Endothelial cell of umbilical vein (primary cell): ENCODE measurements around the gene NFATC4. TPM values are rescaled to one million over a fixed set of nuclear protein-coding genes. Genes with fewer than 3 reads are reported as not detected.

Source experiments
- BruUV-seq: library from RNA; stranded (reverse); fragments of 400-500 nt; replicated peaks from 2 replicates; lab custom pipeline; 2021; lab: Mats Ljungman, UMichigan
- CTCF ChIA-PET: fragments of 300-600, 350-600 bp; sonication (Branson Sonifier 250); formaldehyde crosslinking; loops from one replicate; lab custom pipeline; 2021; ENCODE audit warnings: antibody characterized with exemption, inconsistent platforms; lab: Charles Lee
- POLR2A ChIA-PET: fragments of 300-600, 350-600 bp; sonication (Branson Sonifier 250); formaldehyde crosslinking; loops from one replicate; lab custom pipeline; 2021; ENCODE audit warnings: antibody characterized with exemption, inconsistent platforms; lab: Charles Lee
- DNase-seq: peaks from one replicate; pipeline ENCODE4 v3.0.0-alpha.2; 2011; ENCODE audit warnings: low read depth, low spot score
- FAIRE-seq: peaks from 2 replicates; lab custom pipeline; 2011; peaks lifted over from hg19 to GRCh38; lab: Jason Lieb, UNC
- H2AFZ ChIP-seq: 2 replicates; pipeline ENCODE4 v1.6.0; 2012; ENCODE audit warnings: low read depth, low read length, control low read depth, inconsistent platforms
- H3K27ac ChIP-seq: 2 replicates; pipeline ENCODE4 v1.5.1; 2011; ENCODE audit warnings: low read depth, mild to moderate bottlenecking, control low read depth, low read length, moderate library complexity; ENCODE audit not compliant: insufficient read depth
- H3K27me3 ChIP-seq, 2 experiments: 2 replicates each; pipeline versions ENCODE4 v1.6.0 to v1.6.1; 2011; ENCODE audit warnings: low read length in 2 of 2, mixed read lengths in 1 of 2; ENCODE audit not compliant: control insufficient read depth in 2 of 2, insufficient read depth in 2 of 2
- H3K36me3 ChIP-seq, 2 experiments: 2 replicates in 1 of 2; 3 replicates in 1 of 2; pipeline ENCODE4 v1.5.1; 2011; ENCODE audit warnings: low read length in 2 of 2, mild to moderate bottlenecking in 1 of 2, moderate library complexity in 1 of 2; ENCODE audit not compliant: control insufficient read depth in 2 of 2, insufficient read depth in 2 of 2; ENCODE audit errors: extremely low read depth in 1 of 2
- H3K4me1 ChIP-seq: 3 replicates; pipeline ENCODE4 v1.5.1; 2011; ENCODE audit warnings: mild to moderate bottlenecking, low read length; ENCODE audit not compliant: control insufficient read depth, insufficient read depth; ENCODE audit errors: extremely low read depth
- H3K4me2 ChIP-seq: 2 replicates; pipeline ENCODE4 v1.6.1; 2011; ENCODE audit warnings: low read length, control low read depth, mixed read lengths; ENCODE audit not compliant: insufficient read depth
- H3K4me3 ChIP-seq, 3 experiments: fragments of 200-600 bp in 1 of 3; sonication (generic), shearing (Covaris generic) in 1 of 3; replicated peaks in 1 of 3; 2 replicates each; pipeline ENCODE4 v1.5.1; 2011 to 2016; ENCODE audit warnings: control low read depth in 3 of 3, low read length in 3 of 3, mild to moderate bottlenecking in 2 of 3, inconsistent platforms in 1 of 3, low read depth in 1 of 3, moderate library complexity in 1 of 3; ENCODE audit not compliant: insufficient read depth in 1 of 3
- H3K79me2 ChIP-seq: 2 replicates; pipeline ENCODE4 v1.6.0; 2012; ENCODE audit warnings: low read length, inconsistent platforms; ENCODE audit not compliant: control insufficient read depth, insufficient read depth
- H3K9ac ChIP-seq: replicated peaks from 2 replicates; pipeline ENCODE3; 2011; ENCODE audit warnings: low read length, control low read depth; ENCODE audit not compliant: insufficient read depth; ENCODE audit errors: extremely low read depth
- H3K9me1 ChIP-seq: replicated peaks from 3 replicates; pipeline ENCODE4 v1.6.0; 2011; ENCODE audit warnings: mild to moderate bottlenecking, low read length; ENCODE audit not compliant: control insufficient read depth, insufficient read depth; ENCODE audit errors: extremely low read depth
- H3K9me3 ChIP-seq: replicated peaks from 2 replicates; pipeline ENCODE4 v1.5.1; 2012; ENCODE audit warnings: low read length, inconsistent platforms; ENCODE audit not compliant: control insufficient read depth, insufficient read depth
- H4K20me1 ChIP-seq: replicated peaks from 2 replicates; pipeline ENCODE3; 2011; ENCODE audit warnings: mild to moderate bottlenecking, low read length; ENCODE audit not compliant: control insufficient read depth, insufficient read depth; ENCODE audit errors: extremely low read depth
- CTCF ChIP-seq, 2 donors: IDR thresholded peaks; 1 replicate in 1 of 2; 2 replicates in 1 of 2; pipeline ENCODE4 v1.5.1; 2011; ENCODE audit warnings: low read length in 2 of 2, mild to moderate bottlenecking in 2 of 2, moderate library complexity in 2 of 2, control low read depth in 1 of 2, inconsistent platforms in 1 of 2, low read depth in 1 of 2; ENCODE audit not compliant: insufficient read depth in 1 of 2; ENCODE audit errors: extremely low read depth in 1 of 2
- EZH2 ChIP-seq: IDR thresholded peaks from 2 replicates; pipeline ENCODE4 v1.6.1; 2012; ENCODE audit warnings: borderline replicate concordance, low read depth, mild to moderate bottlenecking, moderate library complexity, low read length, inconsistent platforms; ENCODE audit not compliant: severe bottlenecking
- FOS ChIP-seq: IDR thresholded peaks from 2 replicates; pipeline ENCODE4 v1.6.1; 2011; ENCODE audit warnings: mild to moderate bottlenecking, low read length, moderate library complexity, borderline replicate concordance; ENCODE audit not compliant: insufficient read depth
- JUN ChIP-seq: IDR thresholded peaks from 2 replicates; pipeline ENCODE4 v1.6.1; 2011; ENCODE audit warnings: borderline replicate concordance, low read depth; ENCODE audit not compliant: insufficient read length, insufficient read depth
- MAX ChIP-seq: IDR thresholded peaks from 2 replicates; pipeline ENCODE4 v1.6.1; 2011; ENCODE audit not compliant: insufficient read depth, insufficient read length
- MYC ChIP-seq: IDR thresholded peaks from one replicate; pipeline ENCODE4 v1.6.1; 2011; ENCODE audit warnings: mild to moderate bottlenecking, low read depth, low read length
- POLR2A ChIP-seq: IDR thresholded peaks from 2 replicates; pipeline ENCODE4 v1.6.1; 2012; ENCODE audit warnings: low read depth, mild to moderate bottlenecking, control low read depth, low read length
- POLR2AphosphoS5 ChIP-seq: IDR thresholded peaks from 2 replicates; pipeline ENCODE4 v1.6.1; 2012; ENCODE audit warnings: low read depth, mild to moderate bottlenecking, control low read depth, low read length, moderate library complexity; ENCODE audit not compliant: insufficient read depth
- dilution Hi-C: fragments of 300-500 bp; cut with MboI; formaldehyde crosslinking; loops from one replicate; pipeline ENCODE4 v1.15.0; 2019; ENCODE audit warnings: low sequenced_read_pairs; ENCODE audit not compliant: extremely low pct_ligation_motif_present
- intact Hi-C: fragments of 100-400 bp; cut with micrococcal nuclease; formaldehyde crosslinking; loops from one replicate; pipeline ENCODE4 v1.10.0; 2022
- polyA plus RNA-seq, 4 experiments: library from polyadenylated mRNA; depleted of rRNA in 3 of 4; stranded (reverse) in 3 of 4; unstranded in 1 of 4; fragments of >200 nt; gene quantifications; 2 replicates each; pipeline versions ENCODE4 v1.2.1 to v1.2.3, GENCODE V29; 2011 to 2012; ENCODE audit warnings: missing spikeins in 1 of 4
- total RNA-seq: library from RNA; stranded (reverse); gene quantifications from 2 replicates; pipeline ENCODE4 v1.2.3, GENCODE V29; 2021

NFATC4 gene
- total and polyA plus RNA-seq, 2 donors (not counting 3 experiments of a cell fraction or from before 2014, with no cell fraction given) = 79.5 to 88.1 TPM

- no peak overlapping the region for H3K27ac ChIP-seq
- H3K4me3 ChIP-seq = no peak overlapping the region
- ChIA-PET CTCF (interaction anchor here (0.9 to 2.7 kb wide), 4 partner anchors 16 to 50 kb away, joined by 4 to 12 read pairs (median 8); no protein-coding TSS in a partner anchor), POLR2A (no interaction called here)
- FAIRE-seq (no peak), DNase-seq (no peak)
- TF ChIP-seq JUN (no peak), MAX (no peak), POLR2AphosphoS5 (no peak), EZH2 (no peak), FOS (no peak), MYC (no peak), POLR2A (no peak), CTCF (IDR thresholded peaks at IDR 0.05; ENCODE audit: extremely low read depth in 1 of 2, insufficient read depth in 1 of 2, low read depth in 1 of 2, low read length in 2 of 2) (no peak)
- peaks cover 4 to 18% of the 10 kb centered on the region in 2 experiments for H3K36me3 ChIP-seq
- no peaks in the 10 kb centered on the region for H3K9me3 ChIP-seq
- H3K9ac ChIP-seq = no peak overlapping the region
- no peaks in the 10 kb centered on the region for H3K4me1 ChIP-seq
- no peaks in the 10 kb centered on the region for H4K20me1 ChIP-seq
- dilution Hi-C loops (no loop called here), intact Hi-C loops (no loop called here)
- H3K9me1 ChIP-seq = no peaks in the 10 kb centered on the region
- H2AFZ ChIP-seq = no peak overlapping the region
- H3K4me2 ChIP-seq = no peak overlapping the region
- H3K79me2 ChIP-seq = no peaks in the 10 kb centered on the region
- peaks cover 1 to 6% of the 10 kb centered on the region in 2 experiments for H3K27me3 ChIP-seq
- no TSS peak for BruUV-seq
Measured at GRCh38 chr14:24381363-24382063, 13.5 kb downstream of the NFATC4 start.
